ENCODE results near the gene SFMBT1. TPM values are rescaled to one million over a fixed set of nuclear protein-coding genes. Genes with fewer than 3 reads are reported as not detected.

The SFMBT1 gene, protein sequence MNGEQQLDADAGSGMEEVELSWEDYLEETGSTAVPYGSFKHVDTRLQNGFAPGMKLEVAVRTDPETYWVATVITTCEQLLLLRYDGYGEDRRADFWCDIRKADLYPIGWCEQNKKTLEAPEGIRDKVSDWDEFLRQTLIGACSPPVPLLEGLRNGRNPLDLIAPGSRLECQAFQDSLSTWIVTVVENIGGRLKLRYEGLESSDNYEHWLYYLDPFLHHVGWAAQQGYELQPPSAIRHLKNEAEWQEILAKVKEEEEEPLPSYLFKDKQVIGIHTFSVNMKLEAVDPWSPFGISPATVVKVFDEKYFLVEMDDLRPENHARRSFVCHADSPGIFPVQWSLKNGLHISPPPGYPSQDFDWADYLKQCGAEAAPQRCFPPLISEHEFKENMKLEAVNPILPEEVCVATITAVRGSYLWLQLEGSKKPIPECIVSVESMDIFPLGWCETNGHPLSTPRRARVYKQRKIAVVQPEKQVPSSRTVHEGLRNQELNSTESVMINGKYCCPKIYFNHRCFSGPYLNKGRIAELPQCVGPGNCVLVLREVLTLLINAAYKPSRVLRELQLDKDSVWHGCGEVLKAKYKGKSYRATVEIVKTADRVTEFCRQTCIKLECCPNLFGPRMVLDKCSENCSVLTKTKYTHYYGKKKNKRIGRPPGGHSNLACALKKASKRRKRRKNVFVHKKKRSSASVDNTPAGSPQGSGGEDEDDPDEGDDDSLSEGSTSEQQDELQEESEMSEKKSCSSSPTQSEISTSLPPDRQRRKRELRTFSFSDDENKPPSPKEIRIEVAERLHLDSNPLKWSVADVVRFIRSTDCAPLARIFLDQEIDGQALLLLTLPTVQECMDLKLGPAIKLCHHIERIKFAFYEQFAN
- total RNA-seq, result 17.3 TPM
- long read RNA-seq, full-length matches to known transcripts, result 1 of 24 reads
- long read RNA-seq, partial matches to known transcripts, result 12 of 24 reads
- long read RNA-seq, other reads (novel, unspliced or antisense), result 11 of 24 reads

DNA sequence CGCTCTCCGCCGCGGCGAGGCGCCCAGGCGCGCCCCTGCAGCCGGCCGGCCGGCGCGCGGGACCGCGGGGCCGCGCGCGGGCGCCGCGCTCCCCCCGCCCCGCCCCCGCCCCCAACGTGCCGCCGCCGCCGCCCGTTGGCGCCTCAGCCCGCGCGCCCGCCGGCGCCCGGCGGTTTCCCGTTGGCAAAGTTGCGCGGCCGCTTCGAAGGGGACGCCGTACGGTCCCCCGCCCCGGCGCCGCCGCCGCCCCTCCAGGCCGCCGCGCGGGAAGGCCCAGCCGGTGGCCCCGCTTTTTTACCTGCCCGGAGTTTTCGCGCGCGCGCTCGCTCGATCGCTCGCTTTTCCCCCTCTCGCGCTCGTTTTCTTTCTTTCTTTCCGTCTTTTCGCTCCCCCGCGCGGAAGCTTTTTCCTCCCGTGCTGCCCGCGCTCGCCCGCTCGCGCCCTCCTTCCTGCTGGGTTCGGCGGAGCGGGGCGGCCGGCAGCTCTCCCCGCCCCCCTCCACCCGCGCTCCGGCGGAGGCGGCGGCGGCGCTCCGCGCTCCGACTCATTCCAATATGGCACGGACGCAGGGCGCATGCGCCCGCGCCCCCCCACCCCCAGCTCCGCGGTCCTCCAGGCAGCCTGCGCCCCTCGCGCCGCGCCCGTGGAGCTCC, at the start of gene SFMBT1:
Gene SFMBT1 (minus strand): TSS at position 556 of the 653 bp plus-strand sequence. CDS start 76,945 bp downstream, outside the sequence.
- intact Hi-C loops (cut with DNase I), result no loop called here
- peak; percentile 77 for DNase-seq
- peaks cover 21% of the 10 kb centered on the region for H3K4me1 ChIP-seq
- ATAC-seq, result peak; percentile 83 to 89
- no peaks in the 10 kb centered on the region for H3K27me3 ChIP-seq (ENCODE audit: low read depth)
- peak within 1 kb of the TSS; percentile 85 for H3K4me3 ChIP-seq
- H3K36me3 ChIP-seq, result no peaks in the 10 kb centered on the region
- no peaks in the 10 kb centered on the region for H3K9me3 ChIP-seq
- H3K27ac ChIP-seq, result peak within 1 kb of the TSS; percentile 90
- TF ChIP-seq, protein P1, sequence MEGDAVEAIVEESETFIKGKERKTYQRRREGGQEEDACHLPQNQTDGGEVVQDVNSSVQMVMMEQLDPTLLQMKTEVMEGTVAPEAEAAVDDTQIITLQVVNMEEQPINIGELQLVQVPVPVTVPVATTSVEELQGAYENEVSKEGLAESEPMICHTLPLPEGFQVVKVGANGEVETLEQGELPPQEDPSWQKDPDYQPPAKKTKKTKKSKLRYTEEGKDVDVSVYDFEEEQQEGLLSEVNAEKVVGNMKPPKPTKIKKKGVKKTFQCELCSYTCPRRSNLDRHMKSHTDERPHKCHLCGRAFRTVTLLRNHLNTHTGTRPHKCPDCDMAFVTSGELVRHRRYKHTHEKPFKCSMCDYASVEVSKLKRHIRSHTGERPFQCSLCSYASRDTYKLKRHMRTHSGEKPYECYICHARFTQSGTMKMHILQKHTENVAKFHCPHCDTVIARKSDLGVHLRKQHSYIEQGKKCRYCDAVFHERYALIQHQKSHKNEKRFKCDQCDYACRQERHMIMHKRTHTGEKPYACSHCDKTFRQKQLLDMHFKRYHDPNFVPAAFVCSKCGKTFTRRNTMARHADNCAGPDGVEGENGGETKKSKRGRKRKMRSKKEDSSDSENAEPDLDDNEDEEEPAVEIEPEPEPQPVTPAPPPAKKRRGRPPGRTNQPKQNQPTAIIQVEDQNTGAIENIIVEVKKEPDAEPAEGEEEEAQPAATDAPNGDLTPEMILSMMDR (IDR thresholded peaks at IDR 0.05), result no peak

DNA sequence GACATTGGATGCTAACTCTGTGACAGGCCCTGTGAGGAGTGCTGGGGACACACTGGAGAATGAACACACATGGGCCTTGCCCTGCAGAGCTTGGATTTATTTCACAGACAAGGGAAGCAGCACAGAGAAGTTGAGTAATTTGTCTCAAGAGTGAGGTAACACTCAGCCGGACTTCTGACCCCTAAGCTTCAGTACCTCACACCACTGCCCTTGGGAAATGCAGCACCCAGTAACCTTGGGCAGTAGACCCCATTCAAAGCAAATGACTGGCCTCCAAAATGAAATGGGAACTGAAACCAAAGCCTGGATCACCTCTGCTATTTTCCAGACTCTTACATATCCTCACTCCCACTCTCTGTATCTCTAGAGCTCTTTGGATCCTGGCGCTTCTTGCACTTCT, 47.1 kb upstream of the SFMBT1 start:
- ATAC-seq, result peak in 1 of 2 donors; percentile 37
- H3K9me3 ChIP-seq, result no peaks in the 10 kb centered on the region
- no peaks in the 10 kb centered on the region for H3K27me3 ChIP-seq (ENCODE audit: low read depth)
- peaks cover 16% of the 10 kb centered on the region for H3K4me1 ChIP-seq
- TF ChIP-seq, protein P1 (IDR thresholded peaks at IDR 0.05), result no peak
- no peak overlapping the region for H3K4me3 ChIP-seq
- no peak for DNase-seq
- peaks cover 82% of the 10 kb centered on the region for H3K36me3 ChIP-seq
- H3K27ac ChIP-seq, result no peak overlapping the region
- intact Hi-C loops (cut with DNase I), result no loop called here

DNA sequence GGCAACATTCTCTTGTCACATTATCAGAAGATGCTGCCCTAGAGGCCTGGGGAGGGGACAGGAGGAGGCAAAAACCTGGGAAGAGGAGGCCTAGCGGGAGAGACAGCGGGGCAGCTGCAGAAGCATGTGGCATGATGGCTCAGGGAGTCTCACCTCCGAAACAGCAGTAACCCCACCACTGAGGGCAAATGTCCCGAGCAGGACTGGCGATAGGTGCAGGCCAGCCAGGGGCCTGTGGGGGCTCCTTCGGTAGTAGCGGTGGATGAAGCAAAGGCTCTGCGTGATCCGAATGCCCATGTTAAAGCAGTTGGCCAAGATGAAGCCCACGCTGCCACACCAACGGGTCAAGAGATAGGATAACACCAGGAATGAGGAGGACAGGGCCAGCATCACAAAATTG, 46.3 kb upstream of the SFMBT1 start:
- Histone ChIP-seq H3K36me3 (peaks cover 79% of the 10 kb centered on the region), H3K9me3 (no peaks in the 10 kb centered on the region), H3K27me3 (ENCODE audit: low read depth) (no peaks in the 10 kb centered on the region), H3K4me3 (no peak overlapping the region), H3K4me1 (peaks cover 16% of the 10 kb centered on the region), H3K27ac (no peak overlapping the region)
- intact Hi-C loops (cut with DNase I), result no loop called here
- no peak for DNase-seq
- no peak for ATAC-seq
- TF ChIP-seq, protein P1 (IDR thresholded peaks at IDR 0.05), result no peak

DNA sequence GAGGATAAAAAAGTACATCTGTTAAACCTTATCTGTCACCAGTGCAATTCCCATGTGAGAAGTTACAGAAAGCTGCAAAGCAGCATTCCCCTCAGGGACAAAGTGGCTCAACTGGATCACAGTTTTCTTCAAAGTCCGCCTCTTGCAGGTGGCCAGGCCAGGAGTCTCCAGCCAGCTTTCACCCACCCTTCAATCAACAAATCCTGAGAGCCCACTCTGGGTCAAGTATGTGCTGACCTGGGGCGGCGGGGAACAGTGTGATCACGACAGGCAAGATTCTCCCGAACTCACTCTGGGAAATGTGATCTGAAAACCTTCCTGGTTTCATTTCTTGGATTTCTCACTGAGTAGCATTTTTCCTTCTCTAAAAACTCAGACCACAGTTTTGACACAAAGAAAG, 45.1 kb upstream of the SFMBT1 start:
- H3K36me3 ChIP-seq, result peaks cover 68% of the 10 kb centered on the region
- H3K4me1 ChIP-seq, result peaks cover 16% of the 10 kb centered on the region
- no peaks in the 10 kb centered on the region for H3K9me3 ChIP-seq
- H3K4me3 ChIP-seq, result no peak overlapping the region
- no peak overlapping the region for H3K27ac ChIP-seq
- TF ChIP-seq, protein P1 (IDR thresholded peaks at IDR 0.05), result no peak
- H3K27me3 ChIP-seq (ENCODE audit: low read depth), result no peaks in the 10 kb centered on the region
- ATAC-seq, result no peak
- intact Hi-C loops (cut with DNase I), result no loop called here
- DNase-seq, result no peak

DNA sequence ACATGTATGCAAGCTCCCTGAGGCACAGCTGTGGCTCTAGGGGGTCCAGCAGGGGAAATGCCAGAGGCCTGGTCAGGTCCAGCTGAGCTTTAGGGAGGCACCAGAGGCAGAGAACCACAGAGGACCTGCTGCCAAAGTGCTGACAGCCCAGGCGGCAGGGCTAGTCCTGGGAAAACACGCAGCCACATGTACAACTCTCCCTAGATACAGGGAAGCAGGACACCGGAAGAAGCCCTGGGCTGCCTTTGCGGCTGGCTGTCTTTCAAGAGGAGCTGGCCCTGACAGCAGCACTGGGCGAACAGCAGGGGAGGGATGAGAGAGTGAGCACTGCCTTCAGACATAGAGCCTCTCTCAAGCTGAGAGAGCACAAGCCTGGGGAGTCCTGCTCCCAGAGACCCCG, 43.6 kb upstream of the SFMBT1 start:
- DNase-seq (no peak), ATAC-seq (no peak)
- Histone ChIP-seq H3K27me3 (ENCODE audit: low read depth) (no peaks in the 10 kb centered on the region), H3K9me3 (no peaks in the 10 kb centered on the region), H3K36me3 (peaks cover 54% of the 10 kb centered on the region), H3K4me1 (peaks cover 16% of the 10 kb centered on the region), H3K27ac (no peak overlapping the region), H3K4me3 (no peak overlapping the region)
- TF ChIP-seq, protein P1 (IDR thresholded peaks at IDR 0.05), result no peak
- intact Hi-C loops (cut with DNase I), result no loop called here

Data from lower lobe of right lung (tissue), 2 donors.